Stromal cell of bone marrow (primary cell): Measurements from ENCODE around the gene ATG7.
"Not testable (repeated sequence)": the region's sequence is repeated elsewhere in the genome, so short reads cannot be mapped to it uniquely, and the experiment has no call there.

Source experiments
- DNase-seq: peaks from one replicate; pipeline ENCODE4 v3.0.0-alpha.2; 2012; ENCODE audit warnings: low read depth

ATG7 gene

GRCh38 chr3:11569156-11569741 lies 297.1 kb downstream of the ATG7 start:
- no peak for DNase-seq

- DNase-seq: no peak
Measured at GRCh38 chr3:11570251-11570650, 298.1 kb downstream of the ATG7 start.

- DNase-seq: no peak
Measured at GRCh38 chr3:11570789-11571495, 298.7 kb downstream of the ATG7 start.

DNA sequence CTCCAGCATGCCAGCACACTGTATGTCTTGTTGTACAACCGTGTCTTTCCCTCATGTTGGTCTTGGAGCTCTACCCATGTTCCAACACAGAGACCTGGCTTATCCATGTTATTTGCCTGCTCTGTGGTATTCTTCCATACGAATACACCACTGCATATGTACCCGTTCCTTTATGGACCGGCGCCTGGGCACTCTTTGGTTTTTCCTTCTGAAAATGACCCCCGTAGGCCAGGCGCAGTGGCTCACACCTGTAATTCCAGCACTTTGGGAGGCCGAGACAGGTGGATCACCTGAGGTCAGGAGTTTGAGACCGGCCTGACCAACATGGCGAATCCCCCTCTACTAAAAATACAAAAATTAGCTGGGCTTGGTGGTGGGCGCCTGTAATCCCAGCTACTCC lies 300.5 kb downstream of the ATG7 start:
- not testable (repeated sequence) for DNase-seq

GRCh38 chr3:11574981-11575669 lies 302.9 kb downstream of the ATG7 start:
- DNase-seq: no peak

- DNase-seq: no peak
Measured at GRCh38 chr3:11575677-11576076, 303.5 kb downstream of the ATG7 start.

GRCh38 chr3:11576453-11576852 lies 304.3 kb downstream of the ATG7 start:
- no peak for DNase-seq

GRCh38 chr3:11578169-11578568 lies 306.0 kb downstream of the ATG7 start:
- DNase-seq: no peak

DNA sequence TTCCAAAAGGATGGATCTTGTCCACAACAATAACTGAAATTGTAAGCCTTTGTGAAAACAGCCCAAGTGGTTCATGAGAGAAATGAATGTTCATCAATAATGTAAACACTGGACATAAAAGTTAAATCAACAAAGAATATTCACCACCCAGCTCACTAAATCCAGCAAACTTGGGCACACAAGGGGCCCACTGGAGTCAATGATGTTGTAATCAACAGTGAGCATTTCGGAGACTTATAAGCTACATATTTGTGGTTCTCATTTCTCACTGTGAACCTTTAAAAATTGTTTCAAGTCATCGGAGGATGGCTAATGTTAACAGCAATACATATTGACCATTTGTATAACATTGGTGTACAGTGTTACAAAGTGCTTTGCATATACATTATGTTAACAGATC lies 308.4 kb downstream of the ATG7 start:
- DNase-seq: no peak

DNA sequence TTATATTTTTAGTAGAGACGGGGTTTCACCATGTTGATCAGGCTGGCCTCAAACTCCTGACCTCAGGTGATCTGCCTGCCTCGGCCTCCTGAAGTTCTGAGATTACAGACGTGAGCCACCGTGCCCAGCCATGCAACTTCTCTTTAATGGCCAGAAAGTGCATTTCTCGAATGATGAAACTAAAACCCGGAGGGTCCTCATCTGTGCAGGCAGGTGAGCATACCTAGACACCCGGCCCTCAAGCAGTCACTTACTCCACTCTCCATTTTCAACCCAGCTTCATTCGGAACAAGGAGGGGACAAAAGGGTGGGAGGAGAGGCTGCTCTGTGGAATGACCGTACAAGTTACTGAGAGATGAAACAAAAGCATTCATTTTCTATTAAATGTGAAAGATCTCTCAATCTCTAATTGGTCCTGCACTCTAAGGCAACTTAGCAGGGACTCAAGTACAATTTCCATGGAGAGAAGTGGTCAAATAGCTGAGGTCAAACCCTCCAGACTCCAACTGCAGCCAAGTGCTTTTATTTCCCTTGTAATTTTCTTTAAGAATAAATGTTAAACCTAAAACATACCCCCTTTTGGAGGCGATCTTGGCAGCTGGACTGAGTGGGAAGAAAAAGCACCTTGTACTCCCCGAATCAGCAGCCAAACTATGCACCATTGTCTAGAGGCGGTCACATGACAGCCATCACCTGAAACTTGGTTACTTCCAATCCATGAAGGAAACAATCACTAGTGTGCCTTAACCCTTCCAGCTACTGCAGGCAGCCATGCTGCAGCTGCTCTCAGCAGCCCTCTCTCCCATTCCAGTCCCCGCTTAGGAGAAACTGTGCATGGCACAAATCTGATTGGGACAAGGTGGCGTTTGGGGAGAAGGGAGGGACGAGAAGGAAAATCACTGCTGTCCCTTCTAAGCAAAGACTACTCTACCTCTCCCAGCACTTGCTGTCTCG lies 309.3 kb downstream of the ATG7 start:
- no peak for DNase-seq

DNA sequence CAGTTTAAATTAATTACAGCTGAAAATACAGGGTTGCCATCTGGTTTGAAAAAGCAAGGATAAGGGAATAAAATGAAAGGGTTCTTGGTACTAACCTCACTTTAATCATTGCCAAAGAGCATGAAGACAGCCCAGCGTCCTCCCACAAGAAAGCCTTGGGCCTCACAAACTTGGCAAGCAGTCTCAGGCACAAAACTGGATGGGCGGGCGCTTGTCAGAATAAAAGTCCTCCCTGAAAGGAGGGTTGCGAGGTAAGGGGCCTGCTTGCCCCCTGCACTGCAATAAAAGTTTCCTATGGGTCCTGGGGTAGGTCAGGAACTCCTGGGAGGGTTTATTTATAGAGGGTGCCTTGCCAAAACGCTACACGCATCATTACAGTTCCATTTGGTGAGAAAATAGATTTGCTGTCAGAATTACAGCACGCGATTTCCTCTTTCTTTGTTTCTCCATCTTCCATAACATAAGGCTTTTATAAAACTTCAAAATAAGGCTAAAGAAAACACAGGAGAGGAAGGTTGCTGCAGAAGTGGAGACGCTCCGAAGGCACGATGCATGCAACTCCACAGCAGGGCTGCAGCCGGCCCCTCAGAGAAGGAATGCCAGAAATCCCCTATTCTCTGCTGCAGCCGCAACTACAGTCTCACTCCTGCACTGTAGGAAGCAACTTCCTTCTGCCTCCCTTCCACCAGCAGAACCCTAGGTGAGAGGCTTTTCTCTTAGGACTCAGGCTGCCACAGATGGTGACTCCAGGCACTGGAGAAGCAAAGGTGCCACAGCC lies 310.2 kb downstream of the ATG7 start:
- peak; percentile 73 for DNase-seq

DNA sequence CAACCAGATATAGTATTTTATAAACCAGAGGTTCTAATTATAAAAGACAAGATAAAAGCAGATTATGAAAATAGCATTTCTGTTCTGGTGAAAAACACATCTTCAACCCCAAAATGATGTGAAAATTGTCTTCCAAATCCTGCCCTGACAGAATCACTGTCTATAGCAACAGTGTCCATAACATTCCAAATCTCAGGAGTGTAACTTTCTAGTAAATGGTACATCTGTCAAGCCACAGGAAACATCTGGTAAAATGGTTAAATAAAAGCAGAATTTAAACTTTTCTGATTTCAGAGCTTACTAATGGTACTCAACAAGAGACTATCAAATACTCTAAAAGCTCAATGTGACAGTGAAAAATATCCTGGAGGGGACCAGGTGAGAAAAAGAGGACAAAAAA lies 311.0 kb downstream of the ATG7 start:
- DNase-seq: no peak

DNA sequence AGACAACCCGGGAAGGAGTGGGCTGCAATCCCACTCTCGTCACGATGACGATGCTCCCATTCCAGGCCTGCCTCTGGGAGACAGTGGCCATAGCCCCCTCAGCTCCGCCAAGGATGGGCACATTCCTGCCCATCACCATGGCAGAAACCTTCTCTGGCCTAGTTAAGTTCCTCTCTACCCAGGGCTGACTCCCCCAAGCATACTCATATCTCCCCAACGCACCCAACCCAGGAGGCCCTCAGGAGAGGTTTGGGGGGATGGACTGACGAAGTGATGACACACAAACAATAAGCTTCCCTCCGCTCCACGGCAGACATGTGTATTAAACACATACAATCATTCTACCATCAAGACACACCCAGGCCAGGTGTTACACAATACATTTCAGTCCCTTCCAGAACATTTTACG lies 311.4 kb downstream of the ATG7 start:
- DNase-seq: no peak

GRCh38 chr3:11584570-11584969 lies 312.4 kb downstream of the ATG7 start:
- no peak for DNase-seq

DNA sequence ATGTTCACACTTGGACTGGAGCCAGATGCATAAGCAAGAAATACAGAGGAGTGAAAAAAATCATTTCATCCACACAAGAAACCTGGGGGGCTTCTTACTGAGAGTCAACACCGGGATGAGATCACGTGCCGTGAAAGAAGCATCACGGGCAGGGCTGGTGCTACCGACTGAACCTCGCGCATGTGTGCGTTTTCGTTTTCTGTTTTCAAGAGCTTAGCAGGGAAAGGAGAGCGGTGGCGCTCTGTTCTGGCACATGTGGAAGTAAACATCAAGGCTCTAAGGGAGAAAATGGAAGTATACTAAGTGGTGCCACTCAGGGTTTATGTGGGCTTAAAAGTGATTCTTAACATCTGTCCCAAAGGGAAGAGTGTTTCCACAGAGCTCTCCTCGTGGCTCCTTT lies 315.6 kb downstream of the ATG7 start:
- DNase-seq: no peak

GRCh38 chr3:11588338-11588737 lies 316.1 kb downstream of the ATG7 start:
- no peak for DNase-seq

- DNase-seq: no peak
Measured at GRCh38 chr3:11588755-11589154, 316.6 kb downstream of the ATG7 start.

- no peak for DNase-seq
Measured at GRCh38 chr3:11589706-11590105, 317.5 kb downstream of the ATG7 start.

DNA sequence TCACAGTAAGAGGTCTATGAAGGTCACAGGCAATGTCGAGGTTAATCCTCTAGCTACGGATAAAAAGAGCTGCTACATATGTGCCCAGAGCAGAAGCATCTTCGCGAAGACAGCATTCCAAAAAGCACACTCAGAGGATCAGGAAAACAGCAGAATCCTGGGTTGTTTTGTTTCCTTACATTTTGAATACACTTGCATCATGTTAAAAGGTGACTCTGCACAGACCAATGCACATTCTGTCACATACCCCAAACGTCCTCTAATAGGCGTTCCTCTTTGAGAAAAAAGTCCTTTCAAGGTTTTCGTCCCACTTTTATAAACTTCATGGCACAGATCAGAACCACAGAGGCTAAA lies 318.8 kb downstream of the ATG7 start:
- no peak for DNase-seq

- DNase-seq: no peak
Measured at GRCh38 chr3:11591391-11592282, 319.4 kb downstream of the ATG7 start.
